ENCODE data around the gene KHSRP.

- TF ChIP-seq POLR2A (IDR thresholded peaks at IDR 0.05; ENCODE audit: low read length), result no peak
- no peak for TF ChIP-seq GATA1 (IDR thresholded peaks at IDR 0.05; ENCODE audit: low read depth, low read length)
Measured at GRCh38 chr19:6402837-6403608, 21.6 kb downstream of the KHSRP start.

Data from erythroblast (primary cell).